Left renal cortex interstitium (tissue), 4 donors: ENCODE results near the gene PRSS12. TPM values are rescaled to one million over a fixed set of nuclear protein-coding genes. Genes with fewer than 3 reads are reported as not detected.
"Not testable (repeated sequence)": the region's sequence is repeated elsewhere in the genome, so short reads cannot be mapped to it uniquely, and the experiment has no call there.

ENCODE experiments used
- DNase-seq, 4 donors: peaks; one replicate each; pipeline ENCODE4 v3.0.0-alpha.2; 2013; ENCODE audit warnings: low read depth in 4 of 4, low spot score in 2 of 4, missing footprints in 1 of 4
- polyA plus RNA-seq, 4 donors: library from polyadenylated mRNA; unstranded; fragments of 120-200 nt; gene quantifications; one replicate each; pipeline ENCODE4 v1.2.1, GENCODE V29; 2013; ENCODE audit not compliant: insufficient read length in 4 of 4

Gene PRSS12
- polyA plus RNA-seq = 10 to 100 TPM in 3 of 4 donors, 1 to 10 TPM in 1; 6.0 to 15.3 (median 12.3) TPM

- no peak for DNase-seq
Observed at GRCh38 chr4:118352843-118353533, at the start of gene PRSS12. Gene PRSS12, minus strand, starts transcription at chr4:118353003. Its CDS starts 283 bp downstream, at chr4:118352720.

GRCh38 chr4:118400356-118400755 lies 47.6 kb upstream of the PRSS12 start:
- DNase-seq = no peak

GRCh38 chr4:118399883-118400282 lies 47.1 kb upstream of the PRSS12 start:
- DNase-seq = not testable (repeated sequence)

- DNase-seq = no peak
Observed at GRCh38 chr4:118398226-118399090, 45.7 kb upstream of the PRSS12 start.

- no peak for DNase-seq
Observed at GRCh38 chr4:118397623-118397979, 44.8 kb upstream of the PRSS12 start.

GRCh38 chr4:118396881-118397622 lies 44.2 kb upstream of the PRSS12 start:
- no peak for DNase-seq

GRCh38 chr4:118395057-118395644 lies 42.3 kb upstream of the PRSS12 start:
- no peak for DNase-seq

- DNase-seq = not testable (repeated sequence)
Observed at GRCh38 chr4:118392509-118392908, 39.7 kb upstream of the PRSS12 start.

- no peak for DNase-seq
Observed at GRCh38 chr4:118390121-118390520, 37.3 kb upstream of the PRSS12 start.

- no peak for DNase-seq
Observed at GRCh38 chr4:118389721-118390120, 36.9 kb upstream of the PRSS12 start.

- DNase-seq = no peak
Observed at GRCh38 chr4:118388606-118389005, 35.8 kb upstream of the PRSS12 start.

GRCh38 chr4:118381902-118382301 lies 29.1 kb upstream of the PRSS12 start:
- DNase-seq = no peak

GRCh38 chr4:118373614-118374255 lies 20.9 kb upstream of the PRSS12 start:
- DNase-seq = no peak

GRCh38 chr4:118372251-118372650 lies 19.4 kb upstream of the PRSS12 start:
- no peak for DNase-seq

GRCh38 chr4:118369231-118369630 lies 16.4 kb upstream of the PRSS12 start:
- no peak for DNase-seq

- DNase-seq = no peak
Observed at GRCh38 chr4:118367872-118368271, 15.1 kb upstream of the PRSS12 start.

GRCh38 chr4:118367361-118367760 lies 14.6 kb upstream of the PRSS12 start:
- DNase-seq = no peak

GRCh38 chr4:118363166-118363565 lies 10.4 kb upstream of the PRSS12 start:
- no peak for DNase-seq

- DNase-seq = no peak
Observed at GRCh38 chr4:118361192-118361591, 8.4 kb upstream of the PRSS12 start.

GRCh38 chr4:118360106-118360505 lies 7.3 kb upstream of the PRSS12 start:
- DNase-seq = no peak
